Neural progenitor cell (in vitro differentiated cells): ENCODE results near the gene GDPD4. TPM values are rescaled to one million over a fixed set of nuclear protein-coding genes. Genes with fewer than 3 reads are reported as not detected.

ENCODE experiments used
- DNase-seq: peaks from one replicate; pipeline ENCODE4 v3.0.0-alpha.2; 2016; ENCODE audit warnings: low spot score
- H2AFZ ChIP-seq: fragments of 200-600 bp; sonication (generic); replicated peaks from 2 replicates; pipeline ENCODE4 v1.6.1; 2016; ENCODE audit warnings: antibody characterized with exemption
- H3F3A ChIP-seq: fragments of 200-600 bp; sonication (generic); 2 replicates; pipeline ENCODE4 v1.6.1; 2016; ENCODE audit warnings: antibody characterized with exemption, low read depth
- H3K27ac ChIP-seq: fragments of 200-600 bp; sonication (generic); 2 replicates; pipeline ENCODE4 v1.5.1; 2016; ENCODE audit warnings: mild to moderate bottlenecking
- H3K27me3 ChIP-seq: fragments of 200-600 bp; sonication (generic); 2 replicates; pipeline ENCODE4 v1.6.1; 2016; ENCODE audit warnings: mild to moderate bottlenecking, moderate library complexity
- H3K36me3 ChIP-seq: fragments of 200-600 bp; sonication (generic); 2 replicates; pipeline ENCODE4 v1.5.1; 2016
- H3K4me1 ChIP-seq: fragments of 200-600 bp; sonication (generic); 2 replicates; pipeline ENCODE4 v1.6.1; 2016; ENCODE audit warnings: mixed run types
- H3K4me2 ChIP-seq: fragments of 200-600 bp; sonication (generic); 2 replicates; pipeline ENCODE4 v1.6.1; 2016
- H3K4me3 ChIP-seq: fragments of 200-600 bp; sonication (generic); 2 replicates; pipeline ENCODE4 v1.5.1; 2016
- H3K79me2 ChIP-seq: fragments of 200-600 bp; sonication (generic); 2 replicates; pipeline ENCODE4 v1.6.1; 2016; ENCODE audit warnings: low read depth
- H3K9ac ChIP-seq: fragments of 200-600 bp; sonication (generic); 2 replicates; pipeline ENCODE4 v1.6.1; 2016
- H3K9me3 ChIP-seq: fragments of 200-600 bp; sonication (generic); 2 replicates; pipeline ENCODE4 v1.5.1; 2016; ENCODE audit warnings: low read depth
- H4K20me1 ChIP-seq: fragments of 200-600 bp; sonication (generic); 2 replicates; pipeline ENCODE4 v1.6.1; 2016; ENCODE audit warnings: low read depth
- H3K27ac Mint-ChIP-seq: 3 replicates; pipeline ENCODE4 v1.8.0; 2021; ENCODE audit warnings: mixed read lengths
- H3K27me3 Mint-ChIP-seq: 2 replicates; pipeline ENCODE4 v1.8.0; 2022; ENCODE audit warnings: low read depth, mild to moderate bottlenecking, inconsistent platforms, moderate library complexity, mixed read lengths; ENCODE audit not compliant: insufficient read depth
- H3K36me3 Mint-ChIP-seq: 3 replicates; pipeline ENCODE4 v1.8.0; 2021; ENCODE audit warnings: mixed read lengths
- H3K4me1 Mint-ChIP-seq: 3 replicates; pipeline ENCODE4 v1.8.0; 2021; ENCODE audit warnings: mixed read lengths
- H3K4me3 Mint-ChIP-seq: 3 replicates; pipeline ENCODE4 v1.8.0; 2021; ENCODE audit warnings: mild to moderate bottlenecking, moderate library complexity, mixed read lengths
- H3K9me3 Mint-ChIP-seq: 3 replicates; pipeline ENCODE4 v1.8.0; 2020; ENCODE audit warnings: mixed read lengths
- EZH2 ChIP-seq: fragments of 200-600 bp; sonication (generic); IDR thresholded peaks from 2 replicates; pipeline ENCODE4 v1.6.1; 2017; ENCODE audit warnings: antibody characterized with exemption, mild to moderate bottlenecking, moderate library complexity
- EZH2phosphoT487 ChIP-seq: fragments of 200-600 bp; sonication (generic); IDR thresholded peaks from 2 replicates; pipeline ENCODE4 v1.6.1; 2017; ENCODE audit warnings: antibody characterized with exemption
- total RNA-seq: library from RNA; depleted of rRNA; stranded (reverse); fragments of >200 nt; gene quantifications from 2 replicates; pipeline ENCODE4 v1.2.3, GENCODE V29; 2015; ENCODE audit warnings: low replicate concordance
- TF ChIP-seq, protein P1 (sequence below): fragments of 200-600 bp; sonication (generic); IDR thresholded peaks from 2 replicates; pipeline ENCODE4 v1.5.1; 2017; ENCODE audit warnings: antibody characterized with exemption, mild to moderate bottlenecking

Gene GDPD4
- total RNA-seq, 1 donor from 2014 or later: not detected

DNA sequence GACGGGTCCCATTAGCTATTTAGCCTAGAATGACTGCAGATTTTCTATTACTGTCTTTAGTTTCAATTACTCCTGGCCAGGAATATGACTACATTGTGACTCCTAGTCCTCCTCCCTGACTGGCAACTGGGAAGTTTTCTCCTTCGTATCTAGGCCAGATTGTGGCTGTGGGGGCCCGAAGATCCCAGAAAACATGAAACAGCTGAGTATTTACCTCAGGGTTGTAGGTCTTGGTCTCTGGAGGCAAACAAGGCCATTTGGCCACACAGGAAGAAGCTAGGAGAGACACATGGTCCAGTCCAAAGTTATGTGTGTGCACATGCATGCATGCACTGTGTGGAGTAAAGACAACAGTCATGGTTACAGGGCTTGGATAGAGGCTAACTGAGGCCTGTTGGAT lies 10.2 kb upstream of the GDPD4 start:
- Mint-ChIP-seq H3K9me3 (no peaks in the 10 kb centered on the region), H3K4me3 (no peak overlapping the region), H3K4me1 (no peaks in the 10 kb centered on the region), H3K27ac (no peak overlapping the region), H3K27me3 (no peaks in the 10 kb centered on the region), H3K36me3 (no peaks in the 10 kb centered on the region)
- H3K79me2 ChIP-seq: no peaks in the 10 kb centered on the region
- H3K27me3 ChIP-seq: no peaks in the 10 kb centered on the region
- TF ChIP-seq EZH2phosphoT487 (no peak), EZH2 (no peak)
- TF ChIP-seq, protein P1, sequence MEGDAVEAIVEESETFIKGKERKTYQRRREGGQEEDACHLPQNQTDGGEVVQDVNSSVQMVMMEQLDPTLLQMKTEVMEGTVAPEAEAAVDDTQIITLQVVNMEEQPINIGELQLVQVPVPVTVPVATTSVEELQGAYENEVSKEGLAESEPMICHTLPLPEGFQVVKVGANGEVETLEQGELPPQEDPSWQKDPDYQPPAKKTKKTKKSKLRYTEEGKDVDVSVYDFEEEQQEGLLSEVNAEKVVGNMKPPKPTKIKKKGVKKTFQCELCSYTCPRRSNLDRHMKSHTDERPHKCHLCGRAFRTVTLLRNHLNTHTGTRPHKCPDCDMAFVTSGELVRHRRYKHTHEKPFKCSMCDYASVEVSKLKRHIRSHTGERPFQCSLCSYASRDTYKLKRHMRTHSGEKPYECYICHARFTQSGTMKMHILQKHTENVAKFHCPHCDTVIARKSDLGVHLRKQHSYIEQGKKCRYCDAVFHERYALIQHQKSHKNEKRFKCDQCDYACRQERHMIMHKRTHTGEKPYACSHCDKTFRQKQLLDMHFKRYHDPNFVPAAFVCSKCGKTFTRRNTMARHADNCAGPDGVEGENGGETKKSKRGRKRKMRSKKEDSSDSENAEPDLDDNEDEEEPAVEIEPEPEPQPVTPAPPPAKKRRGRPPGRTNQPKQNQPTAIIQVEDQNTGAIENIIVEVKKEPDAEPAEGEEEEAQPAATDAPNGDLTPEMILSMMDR: no peak
- H3K9ac ChIP-seq: no peak overlapping the region
- H3K4me1 ChIP-seq: no peaks in the 10 kb centered on the region
- no peak overlapping the region for H3K4me2 ChIP-seq
- H3F3A ChIP-seq: no peaks in the 10 kb centered on the region
- no peak overlapping the region for H2AFZ ChIP-seq
- no peaks in the 10 kb centered on the region for H3K9me3 ChIP-seq
- DNase-seq: no peak
- H3K4me3 ChIP-seq: no peak overlapping the region
- no peaks in the 10 kb centered on the region for H3K36me3 ChIP-seq
- no peaks in the 10 kb centered on the region for H4K20me1 ChIP-seq
- H3K27ac ChIP-seq: no peak overlapping the region

DNA sequence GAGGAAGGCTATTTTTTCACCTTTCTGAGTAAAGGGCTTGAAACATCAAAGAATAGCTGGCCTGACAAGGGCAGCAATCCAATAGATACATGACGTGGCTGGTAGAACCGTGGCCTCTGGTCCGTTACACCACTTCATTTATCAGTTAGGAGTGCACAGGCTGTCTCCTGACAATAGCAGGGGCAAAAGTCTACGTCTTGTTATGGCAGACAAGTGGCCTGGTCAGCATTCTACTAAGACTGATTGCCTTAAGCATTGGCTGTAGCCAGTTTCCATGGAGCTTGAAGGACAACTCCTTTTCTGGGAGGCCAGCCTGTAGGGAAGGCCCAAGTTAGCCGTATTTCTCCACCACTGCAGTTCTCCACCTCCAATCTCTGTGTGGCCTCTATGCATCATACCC lies 9.2 kb upstream of the GDPD4 start:
- no peaks in the 10 kb centered on the region for H4K20me1 ChIP-seq
- no peaks in the 10 kb centered on the region for H3F3A ChIP-seq
- DNase-seq: no peak
- H3K4me3 ChIP-seq: no peak overlapping the region
- Mint-ChIP-seq H3K27me3 (no peaks in the 10 kb centered on the region), H3K36me3 (no peaks in the 10 kb centered on the region), H3K4me1 (no peaks in the 10 kb centered on the region), H3K9me3 (no peaks in the 10 kb centered on the region), H3K27ac (no peak overlapping the region), H3K4me3 (no peak overlapping the region)
- H3K9me3 ChIP-seq: no peaks in the 10 kb centered on the region
- no peaks in the 10 kb centered on the region for H3K27me3 ChIP-seq
- no peak for TF ChIP-seq EZH2
- TF ChIP-seq, protein P1: no peak
- TF ChIP-seq EZH2phosphoT487: no peak
- H3K27ac ChIP-seq: no peak overlapping the region
- H3K4me1 ChIP-seq: no peaks in the 10 kb centered on the region
- H3K9ac ChIP-seq: no peak overlapping the region
- H3K36me3 ChIP-seq: no peaks in the 10 kb centered on the region
- H3K4me2 ChIP-seq: no peak overlapping the region
- no peaks in the 10 kb centered on the region for H3K79me2 ChIP-seq
- H2AFZ ChIP-seq: no peak overlapping the region

DNA sequence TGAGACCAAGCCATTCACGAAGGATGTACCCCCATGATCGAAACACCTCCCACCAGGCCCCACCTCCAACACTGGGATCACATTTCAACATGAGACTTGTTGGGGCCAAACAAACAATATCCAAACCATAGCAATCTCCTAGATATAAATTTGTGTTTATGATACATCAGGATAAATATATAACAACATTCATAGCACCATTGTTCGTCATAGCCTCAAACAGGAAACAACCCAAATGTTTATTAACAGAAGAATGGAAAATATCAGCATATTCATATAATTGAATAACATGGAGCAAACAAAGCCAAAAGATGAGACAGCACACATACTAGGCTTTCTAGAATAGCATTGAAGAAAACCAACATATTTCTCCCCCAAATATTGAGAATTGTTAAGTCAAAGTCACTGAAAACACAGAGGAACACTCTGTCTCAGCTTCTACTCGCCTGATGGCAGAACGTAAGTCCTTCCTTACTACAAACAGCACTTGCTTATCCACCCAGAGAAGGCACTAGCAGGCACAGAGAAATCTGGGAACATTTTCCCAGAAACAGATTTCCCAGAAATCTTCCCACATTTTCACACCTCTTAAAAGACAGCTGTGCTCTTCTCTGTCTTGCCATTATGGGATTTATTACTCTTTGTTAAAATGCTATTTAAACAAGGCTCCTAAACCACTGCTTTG lies 8.1 kb upstream of the GDPD4 start:
- Histone ChIP-seq H3K27me3 (no peaks in the 10 kb centered on the region), H4K20me1 (no peaks in the 10 kb centered on the region), H3K4me1 (no peaks in the 10 kb centered on the region), H3K4me3 (no peak overlapping the region), H3K9ac (no peak overlapping the region), H3K9me3 (no peaks in the 10 kb centered on the region), H3K4me2 (no peak overlapping the region), H3K36me3 (no peaks in the 10 kb centered on the region), H3F3A (no peaks in the 10 kb centered on the region), H2AFZ (no peak overlapping the region), H3K79me2 (no peaks in the 10 kb centered on the region), H3K27ac (no peak overlapping the region)
- H3K27ac Mint-ChIP-seq: no peak overlapping the region
- H3K9me3 Mint-ChIP-seq: no peaks in the 10 kb centered on the region
- TF ChIP-seq EZH2 (no peak), EZH2phosphoT487 (no peak)
- TF ChIP-seq, protein P1: no peak
- no peak for DNase-seq
- no peaks in the 10 kb centered on the region for H3K4me1 Mint-ChIP-seq
- no peaks in the 10 kb centered on the region for H3K36me3 Mint-ChIP-seq
- H3K27me3 Mint-ChIP-seq: no peaks in the 10 kb centered on the region
- H3K4me3 Mint-ChIP-seq: no peak overlapping the region
